Measurements from ENCODE around the gene SDK1.
"Not testable (repeated sequence)": the region's sequence is repeated elsewhere in the genome, so short reads cannot be mapped to it uniquely, and the experiment has no call there.

The SDK1 gene

DNA sequence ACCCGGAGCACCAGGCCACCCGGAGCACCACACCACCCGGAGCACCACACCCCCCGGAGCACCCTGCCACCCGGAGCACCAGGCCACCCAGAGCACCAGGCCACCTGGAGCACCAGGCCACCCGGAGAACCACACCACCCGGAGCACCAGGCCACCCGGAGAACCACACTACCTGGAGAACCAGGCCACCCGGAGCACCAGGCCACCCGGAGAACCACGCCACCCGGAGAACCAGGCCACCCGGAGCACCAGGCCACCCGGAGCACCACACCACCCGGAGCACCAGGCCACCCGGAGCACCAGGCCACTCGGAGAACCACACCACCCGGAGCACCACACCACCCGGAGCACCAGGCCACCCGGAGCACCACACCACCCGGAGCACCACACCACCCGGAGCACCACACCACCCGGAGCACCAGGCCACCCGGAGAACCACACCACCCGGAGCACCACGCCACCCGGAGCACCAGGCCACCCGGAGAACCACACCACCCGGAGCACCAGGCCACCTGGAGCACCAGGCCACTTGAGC lies 916.1 kb downstream of the SDK1 start:
- DNase-seq, result not testable (repeated sequence)

- no peak for DNase-seq
These were observed 917.4 kb downstream of the SDK1 start for GRCh38 chr7:4218481-4218880.

DNA sequence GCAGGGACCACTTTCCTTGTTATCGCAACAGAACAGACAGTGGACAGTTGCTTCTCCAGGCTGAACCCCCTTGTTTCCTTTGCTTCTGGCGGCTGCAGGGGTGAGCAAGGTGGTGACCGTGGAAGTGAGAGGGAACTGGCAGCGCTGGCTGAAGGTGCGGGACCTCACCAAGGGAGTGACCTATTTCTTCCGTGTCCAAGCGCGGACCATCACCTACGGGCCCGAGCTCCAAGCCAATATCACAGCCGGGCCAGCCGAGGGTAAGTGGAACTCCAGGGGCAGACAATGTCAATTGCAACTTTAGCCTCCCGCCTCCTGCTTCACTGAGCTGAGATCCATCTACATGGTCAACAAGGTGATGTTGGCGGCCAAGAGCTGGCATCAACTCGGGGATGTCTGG lies 919.0 kb downstream of the SDK1 start:
- no peak for DNase-seq

- no peak for DNase-seq
These were observed 920.0 kb downstream of the SDK1 start for GRCh38 chr7:4221043-4221442.

GRCh38 chr7:4222676-4223075 lies 921.6 kb downstream of the SDK1 start:
- no peak for DNase-seq

DNA sequence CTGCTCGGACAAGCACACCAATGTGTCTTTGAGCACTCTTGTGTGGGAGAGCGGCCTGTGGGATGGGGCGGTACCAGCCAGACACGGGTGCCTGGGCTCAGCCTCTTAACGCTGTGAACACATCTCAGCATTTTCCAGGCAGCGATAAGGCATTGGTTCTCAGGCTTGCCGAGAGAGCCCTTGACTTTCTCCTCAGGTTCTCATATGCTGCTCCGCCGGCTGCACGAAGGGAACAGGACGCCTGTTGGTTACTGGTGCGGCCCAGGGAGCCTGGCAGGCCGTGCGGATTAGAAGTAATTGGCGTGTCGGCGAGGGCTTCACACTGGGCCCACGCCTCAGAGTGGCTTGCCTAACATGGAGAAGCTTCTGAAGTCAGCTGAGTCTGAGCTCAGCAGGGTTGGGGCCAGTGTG lies 924.3 kb downstream of the SDK1 start:
- no peak for DNase-seq

DNA sequence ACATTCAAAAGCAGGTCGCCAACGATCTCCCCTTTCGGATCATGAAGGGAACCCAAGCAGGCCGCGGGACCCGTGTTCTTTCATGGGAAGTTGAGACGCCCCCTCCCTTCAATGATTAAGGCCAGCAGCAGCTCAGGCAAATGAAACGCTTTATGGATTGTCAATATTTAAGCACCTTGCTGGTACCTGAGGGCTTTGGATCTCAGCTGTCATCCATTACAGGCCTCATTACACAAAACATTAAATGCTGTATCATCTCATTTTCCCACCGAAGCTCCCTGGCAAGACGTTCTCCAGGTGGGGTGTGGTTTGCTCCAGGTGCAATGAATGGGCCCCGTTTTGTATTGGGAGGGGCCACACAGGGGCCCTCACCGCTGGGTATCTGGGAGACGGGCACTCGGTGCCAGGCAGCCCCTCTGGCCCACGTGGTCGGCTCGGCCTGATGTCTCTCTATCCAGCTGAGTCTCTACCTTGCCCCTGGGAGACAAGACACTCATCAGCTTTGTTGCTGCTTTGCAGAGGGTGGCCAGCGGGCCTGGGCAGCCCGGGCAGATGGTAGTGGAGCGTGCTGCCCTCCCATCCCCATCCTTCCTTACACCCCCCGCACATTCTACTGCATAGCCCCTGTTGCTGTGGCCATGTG lies 925.0 kb downstream of the SDK1 start:
- DNase-seq, result no peak

- no peak for DNase-seq
These were observed 925.5 kb downstream of the SDK1 start for GRCh38 chr7:4226524-4226882.

DNA sequence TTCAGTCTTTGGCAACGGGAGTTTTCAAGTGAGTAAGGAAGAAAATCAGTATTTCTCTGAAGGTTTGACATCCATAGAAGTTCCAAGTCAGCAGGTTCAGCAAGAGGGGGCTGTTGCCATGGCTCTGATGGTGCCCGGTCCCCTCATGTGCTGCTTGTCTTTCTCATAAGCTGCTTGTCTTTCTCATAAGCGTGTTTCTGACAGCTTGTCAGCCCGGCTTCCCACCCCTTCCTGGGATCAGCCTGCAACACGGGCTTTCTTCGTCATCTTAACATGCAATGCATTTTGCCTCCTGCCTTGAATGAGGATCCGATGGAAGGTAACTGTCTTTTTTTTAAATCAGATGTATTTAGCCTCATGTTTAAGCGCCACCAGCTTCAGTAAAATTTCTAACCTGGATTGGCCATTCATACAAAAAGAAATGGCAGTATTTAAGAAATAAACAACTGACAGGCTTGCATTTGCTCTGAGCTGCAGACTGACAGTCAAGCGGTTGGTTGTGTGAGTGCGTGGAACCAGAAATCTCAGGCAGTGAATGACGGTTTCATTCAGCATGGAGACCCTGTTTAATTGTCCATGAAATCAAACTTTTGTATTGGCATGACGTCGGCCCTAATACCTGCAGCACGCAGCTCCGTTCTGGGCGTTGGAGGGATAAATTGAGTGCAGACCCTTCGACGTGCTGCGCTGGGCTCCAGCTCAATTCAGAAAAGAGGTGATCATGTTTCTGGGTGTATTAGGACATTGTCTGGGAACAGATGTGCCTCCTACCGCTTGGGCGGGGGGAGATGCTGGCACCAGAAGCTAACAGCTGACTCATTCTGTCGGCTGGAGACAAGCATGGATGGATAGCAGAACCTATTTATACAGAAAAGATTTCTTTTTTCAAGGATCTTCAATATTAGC lies 926.3 kb downstream of the SDK1 start:
- DNase-seq, result peak; percentile 69

GRCh38 chr7:4230352-4230751 lies 929.3 kb downstream of the SDK1 start:
- DNase-seq, result no peak

- no peak for DNase-seq
These were observed 932.1 kb downstream of the SDK1 start for GRCh38 chr7:4233146-4233545.

DNA sequence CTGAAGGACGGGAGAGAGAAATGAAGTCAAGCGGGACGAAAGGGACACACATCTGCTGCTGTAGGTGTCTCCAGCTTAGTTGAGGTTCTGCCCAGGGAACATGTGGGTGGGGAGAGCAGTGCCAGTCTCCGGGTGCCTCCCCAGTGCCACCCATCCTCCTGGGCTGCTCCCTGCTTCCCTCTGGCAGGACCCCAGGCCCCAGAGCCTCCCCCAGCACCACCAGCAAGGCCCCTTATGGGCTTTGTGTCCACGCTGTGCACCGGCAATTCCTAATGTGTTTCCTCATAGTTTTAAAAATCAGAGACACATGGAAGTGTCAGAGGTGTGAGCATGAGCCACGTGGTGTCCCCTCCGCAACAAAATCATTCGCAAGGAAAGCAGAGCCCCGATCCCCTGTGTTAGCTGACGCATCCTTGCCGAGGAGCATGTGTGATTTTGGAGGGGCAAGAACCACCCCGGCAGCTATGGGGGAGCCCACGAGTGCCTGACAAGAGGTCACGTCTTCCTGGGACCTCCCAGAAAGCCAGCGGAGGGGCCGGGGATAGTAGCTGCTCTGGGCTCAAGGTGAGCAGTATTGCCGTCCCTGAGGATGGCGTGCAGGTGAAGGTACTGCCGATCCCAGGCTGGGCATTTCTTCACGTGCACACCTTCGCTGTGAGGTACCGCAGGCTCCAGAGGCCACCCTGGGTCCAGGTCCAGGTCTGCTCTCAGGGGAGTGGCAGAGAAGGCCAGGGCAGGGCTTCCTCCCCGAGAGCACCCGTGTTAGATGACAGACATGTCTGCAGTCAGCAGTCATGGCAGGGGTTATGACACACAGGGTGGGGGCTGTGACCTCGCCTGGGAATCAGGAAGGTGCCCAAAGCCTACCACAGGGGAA lies 932.8 kb downstream of the SDK1 start:
- DNase-seq, result no peak

- DNase-seq, result no peak
These were observed 933.4 kb downstream of the SDK1 start for GRCh38 chr7:4234498-4234855.

DNA sequence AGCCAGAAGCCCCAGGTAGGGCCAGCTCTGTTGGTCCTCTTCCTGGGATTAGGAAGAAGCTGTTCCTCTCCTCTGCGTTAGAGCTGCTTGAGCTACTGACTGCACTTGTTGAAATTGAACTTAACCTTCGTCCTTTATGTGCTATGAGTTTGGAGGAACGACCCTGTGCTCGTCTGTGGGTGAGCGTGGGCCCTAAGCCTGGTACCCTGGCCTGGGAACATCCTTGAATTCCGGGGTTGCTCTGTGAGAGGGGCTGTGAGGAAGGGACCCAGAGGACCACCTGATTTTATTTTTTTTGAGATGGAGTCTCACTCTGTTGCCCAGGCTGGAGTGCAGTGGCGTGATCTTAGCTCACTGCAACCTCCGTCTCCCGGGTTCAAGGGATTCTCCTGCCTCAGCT lies 933.8 kb downstream of the SDK1 start:
- DNase-seq, result no peak

DNA sequence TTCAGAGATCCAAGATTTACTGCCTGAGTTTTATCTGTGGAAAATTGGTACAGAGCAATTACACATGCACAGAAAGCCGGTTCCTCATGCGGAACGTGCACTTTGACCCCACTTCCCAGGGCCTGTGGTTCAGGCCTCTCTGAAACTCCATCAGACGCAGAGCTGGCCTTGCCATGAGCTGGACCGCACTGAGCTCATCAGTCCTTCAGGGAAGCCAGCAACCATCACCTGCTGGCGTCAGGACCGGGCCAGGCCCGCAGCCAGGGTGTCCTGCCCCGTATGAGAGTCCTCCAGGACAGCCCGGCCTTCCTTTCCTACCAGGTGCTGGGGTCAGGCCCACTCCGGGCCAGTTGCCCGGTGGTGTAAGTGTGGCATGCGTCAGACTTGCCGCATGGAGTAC lies 934.5 kb downstream of the SDK1 start:
- DNase-seq, result no peak

DNA sequence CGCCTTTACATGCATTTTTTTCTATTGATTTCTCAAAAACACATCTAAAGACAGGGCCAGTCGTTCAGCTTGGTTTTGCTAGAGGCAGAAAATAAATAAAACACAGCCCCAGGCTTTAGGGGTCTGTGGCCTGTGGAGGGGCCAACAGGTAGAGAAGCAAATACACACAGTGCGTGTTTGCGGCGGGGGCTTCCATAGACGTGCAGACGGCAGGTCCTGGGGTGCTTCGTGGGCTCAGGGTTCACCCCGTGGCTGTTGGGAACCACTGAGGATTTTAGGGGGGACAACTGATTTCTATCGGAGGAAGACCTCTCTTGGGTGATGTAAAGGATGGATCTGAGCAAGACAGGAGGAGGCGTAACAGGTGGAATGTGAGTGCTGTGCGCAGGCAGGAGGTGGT lies 935.3 kb downstream of the SDK1 start:
- DNase-seq, result no peak

GRCh38 chr7:4236873-4237272 lies 935.8 kb downstream of the SDK1 start:
- DNase-seq, result not testable (repeated sequence)

DNA sequence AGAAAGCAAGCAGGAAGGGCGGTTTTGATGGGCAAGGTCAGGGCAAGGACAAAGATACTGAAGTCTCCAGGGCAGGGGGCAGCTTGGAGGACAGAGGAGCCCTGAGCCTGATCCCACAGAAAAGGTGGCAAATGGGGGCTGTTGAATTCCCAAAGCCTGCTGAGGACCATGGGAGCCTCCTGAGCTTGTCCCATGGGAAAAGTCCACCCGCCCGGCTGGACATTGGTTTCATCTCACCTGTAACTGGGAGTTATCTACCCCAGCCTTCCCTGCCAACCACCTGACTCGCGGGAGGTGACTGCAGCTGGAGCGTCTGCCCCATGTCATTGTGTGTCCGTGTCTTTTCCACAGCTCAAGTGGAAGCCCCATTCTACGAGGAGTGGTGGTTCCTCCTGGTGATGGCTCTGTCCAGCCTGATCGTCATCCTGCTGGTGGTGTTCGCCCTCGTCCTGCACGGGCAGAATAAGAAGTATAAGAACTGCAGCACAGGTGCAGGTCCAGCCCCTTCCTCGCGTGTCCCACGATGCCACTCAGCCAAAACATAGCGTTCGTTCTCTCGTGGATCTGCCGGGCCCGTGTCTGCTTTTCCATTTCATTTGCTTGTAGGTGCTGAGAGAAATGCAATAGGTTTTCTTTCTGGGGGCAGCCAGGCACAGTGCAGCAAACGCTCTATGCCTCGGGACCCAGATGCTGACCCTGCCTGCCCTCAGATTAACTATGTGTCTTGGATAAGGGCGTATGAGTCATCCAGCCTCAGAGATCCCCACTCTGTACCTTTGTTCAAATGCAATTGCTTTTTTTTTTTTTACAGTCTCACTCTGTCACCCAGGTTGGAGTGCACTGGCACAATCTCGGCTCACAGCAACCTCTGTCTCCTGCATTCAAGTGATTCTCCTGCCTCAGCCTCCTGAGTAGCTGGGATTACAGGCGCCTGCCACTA lies 936.5 kb downstream of the SDK1 start:
- DNase-seq, result no peak

DNA sequence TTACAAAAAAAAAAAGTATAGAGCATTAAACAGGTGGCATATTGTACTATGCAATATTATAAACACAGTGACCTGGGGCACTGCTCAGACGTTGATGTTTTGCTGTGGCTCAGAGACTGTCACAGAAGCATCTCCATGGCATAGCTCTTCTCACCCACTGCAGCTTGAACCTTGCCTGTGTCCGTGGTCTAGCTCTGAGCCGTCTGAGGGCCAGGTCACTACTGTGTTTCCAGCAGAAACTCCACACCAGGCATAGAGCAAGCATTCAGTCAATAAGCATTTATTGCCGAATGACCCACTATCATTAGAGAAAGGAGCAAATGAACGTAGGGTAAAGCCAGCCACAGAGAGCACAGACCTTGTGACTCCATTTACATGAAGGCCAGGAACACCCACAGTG lies 937.8 kb downstream of the SDK1 start:
- DNase-seq, result no peak

- DNase-seq, result no peak
These were observed 939.0 kb downstream of the SDK1 start for GRCh38 chr7:4240042-4240441.

DNA sequence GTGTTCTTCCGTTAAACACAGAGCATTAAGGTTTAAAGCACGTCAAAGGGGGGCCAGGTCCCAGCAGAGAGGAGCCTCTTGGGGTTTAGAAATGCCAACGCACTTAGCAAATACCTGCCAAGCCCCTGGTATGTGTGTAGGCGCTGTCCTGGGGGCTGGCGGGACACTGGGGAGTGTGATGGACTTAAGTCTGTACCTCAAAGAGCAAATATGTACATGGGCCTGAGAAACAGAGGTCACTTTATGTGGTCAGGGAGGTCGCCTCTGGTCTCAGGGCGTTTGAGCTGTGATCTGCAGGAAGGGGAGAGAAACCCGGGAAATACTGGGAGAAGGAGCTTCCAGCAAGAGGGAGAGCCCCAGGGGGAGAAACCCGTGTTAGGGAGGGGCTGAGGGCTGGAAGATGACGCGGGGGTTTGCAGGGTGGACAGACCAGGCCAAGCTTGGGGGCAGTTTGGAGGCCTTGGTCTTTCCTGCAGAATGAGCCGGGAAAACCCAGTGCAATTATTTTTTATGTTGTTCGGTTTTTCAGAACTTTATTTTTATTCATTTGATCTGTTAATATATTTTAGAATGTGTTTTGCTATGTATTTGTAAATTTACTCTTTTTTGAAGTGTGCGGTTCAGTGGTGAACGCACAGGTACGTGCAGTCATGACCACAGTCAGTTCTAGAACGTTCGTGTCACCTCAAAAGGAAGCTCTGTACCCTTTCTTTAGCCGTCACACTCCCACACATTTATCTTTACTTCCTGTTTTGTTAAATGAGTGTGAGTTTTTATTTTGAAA lies 939.7 kb downstream of the SDK1 start:
- no peak for DNase-seq

DNA sequence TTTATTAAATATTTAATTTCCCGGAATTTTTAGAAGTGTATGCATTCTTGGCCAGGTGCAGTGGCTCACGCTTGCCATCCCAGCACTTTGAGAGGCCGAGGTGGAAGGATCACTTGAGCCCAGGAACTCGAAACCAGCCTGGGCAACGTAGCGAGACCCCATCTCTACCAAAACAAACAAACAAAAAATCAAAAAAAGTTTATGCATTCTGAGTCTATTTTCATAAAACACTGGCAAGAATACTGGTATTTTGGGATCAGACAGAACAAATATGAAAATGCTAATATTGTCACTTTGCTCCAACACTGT lies 940.2 kb downstream of the SDK1 start:
- DNase-seq, result no peak

Measured in NCI-H345 (cell line).